HepG2 (cell line): Measurements from ENCODE around the gene ADCY10. TPM values are rescaled to one million over a fixed set of nuclear protein-coding genes. Genes with fewer than 3 reads are reported as not detected.

ENCODE experiments used
- ARNT2 ChIP-seq: sonication (generic); formaldehyde crosslinking; IDR thresholded peaks from 2 replicates; pipeline ENCODE4 v1.8.0; 2022; ENCODE audit warnings: mild to moderate bottlenecking, low read depth, missing genetic modification reagents, moderate library complexity
- BRCA1 ChIP-seq: sonication (generic); formaldehyde crosslinking; IDR thresholded peaks from 2 replicates; pipeline ENCODE4 v1.4.0; 2020; ENCODE audit warnings: missing genetic modification reagents
- GTF3A ChIP-seq: sonication (generic); formaldehyde crosslinking; conservative IDR thresholded peaks from 2 replicates; pipeline ENCODE4 v1.4.0; 2020; ENCODE audit warnings: mild to moderate bottlenecking, missing genetic modification reagents
- KAT2B ChIP-seq: fragments of 150-350 bp; IDR thresholded peaks from 2 replicates; pipeline ENCODE4 v1.6.1; 2014; ENCODE audit warnings: low read depth, low read length, borderline replicate concordance
- KLF11 ChIP-seq: IDR thresholded peaks from 2 replicates; pipeline ENCODE4 v1.6.1; 2016; ENCODE audit warnings: missing compliant biosample characterization
- MAFF ChIP-seq: IDR thresholded peaks from 2 replicates; pipeline ENCODE4 v1.6.1; 2011; ENCODE audit warnings: low read depth, low read length, improper control_type of control experiment
- NFE2 ChIP-seq: sonication (generic); formaldehyde crosslinking; IDR thresholded peaks from 2 replicates; pipeline ENCODE4 v1.4.0; 2020; ENCODE audit warnings: missing genetic modification reagents
- NR2F1 ChIP-seq, 2 experiments: fragments of 450-650 bp in 1 of 2; formaldehyde crosslinking in 1 of 2; IDR thresholded peaks; 2 replicates each; pipeline versions ENCODE4 v1.5.0 to v1.6.1; 2016 to 2020; ENCODE audit warnings: mild to moderate bottlenecking in 1 of 2, missing compliant biosample characterization in 1 of 2, missing genetic modification reagents in 1 of 2, moderate library complexity in 1 of 2
- RBM22 ChIP-seq: fragments of 200-400 bp; formaldehyde crosslinking; optimal IDR thresholded peaks from 2 replicates; pipeline ENCODE3; 2017; ENCODE audit warnings: mild to moderate bottlenecking, low read length, moderate library complexity
- REXO4 ChIP-seq: sonication (generic); formaldehyde crosslinking; IDR thresholded peaks from 2 replicates; pipeline ENCODE4 v1.8.0; 2022; ENCODE audit warnings: missing genetic modification reagents, mild to moderate bottlenecking, borderline replicate concordance
- SMARCC2 ChIP-seq: fragments of 450-650 bp; IDR thresholded peaks from 2 replicates; pipeline ENCODE4 v1.6.1; 2017; ENCODE audit warnings: antibody characterized with exemption, mild to moderate bottlenecking
- TAF1 ChIP-seq: sonication (generic); formaldehyde crosslinking; IDR thresholded peaks from 2 replicates; pipeline ENCODE4 v1.4.0; 2020; ENCODE audit warnings: missing genetic modification reagents
- TBX2 ChIP-seq: sonication (generic); formaldehyde crosslinking; IDR thresholded peaks from 2 replicates; pipeline ENCODE4 v1.5.0; 2020; ENCODE audit warnings: missing genetic modification reagents, mild to moderate bottlenecking, borderline replicate concordance
- THAP11 ChIP-seq: IDR thresholded peaks from 2 replicates; pipeline ENCODE4 v1.6.1; 2016; ENCODE audit warnings: missing biosample characterization, missing genetic modification reagents
- THYN1 ChIP-seq: sonication (generic); formaldehyde crosslinking; IDR thresholded peaks from 2 replicates; pipeline ENCODE4 v1.8.1; 2023; ENCODE audit warnings: low read depth, mild to moderate bottlenecking, moderate library complexity, missing genetic modification reagents, borderline replicate concordance
- ZFX ChIP-seq: sonication (generic); formaldehyde crosslinking; IDR thresholded peaks from 2 replicates; pipeline ENCODE4 v1.4.0; 2020; ENCODE audit warnings: mild to moderate bottlenecking, low read depth, missing genetic modification reagents, moderate library complexity
- ZNF282 ChIP-seq: fragments of 450-650 bp; IDR thresholded peaks from 2 replicates; pipeline ENCODE4 v1.6.1; 2018; ENCODE audit not compliant: partially characterized antibody
- ZNF564 ChIP-seq: sonication (generic); formaldehyde crosslinking; IDR thresholded peaks from 2 replicates; pipeline ENCODE4 v1.8.1; 2023; ENCODE audit warnings: mild to moderate bottlenecking, missing genetic modification reagents
- ZNF569 ChIP-seq: sonication (generic); formaldehyde crosslinking; IDR thresholded peaks from 2 replicates; pipeline ENCODE4 v1.5.0; 2020; ENCODE audit warnings: mild to moderate bottlenecking, missing genetic modification reagents, moderate library complexity, borderline replicate concordance
- ZNF572 ChIP-seq: sonication (generic); formaldehyde crosslinking; IDR thresholded peaks from 2 replicates; pipeline ENCODE4 v1.5.1; 2020; ENCODE audit warnings: mild to moderate bottlenecking, missing genetic modification reagents
- ZNF589 ChIP-seq: sonication (generic); formaldehyde crosslinking; conservative IDR thresholded peaks from 2 replicates; pipeline ENCODE4 v1.8.0; 2022; ENCODE audit warnings: mild to moderate bottlenecking, moderate library complexity, missing genetic modification reagents
- ZNF883 ChIP-seq: sonication (generic); formaldehyde crosslinking; IDR thresholded peaks from 2 replicates; pipeline ENCODE4 v1.5.1; 2020; ENCODE audit warnings: mild to moderate bottlenecking, missing genetic modification reagents; ENCODE audit errors: not compliant biosample characterization
- ZSCAN29 ChIP-seq: sonication (generic); formaldehyde crosslinking; conservative IDR thresholded peaks from 2 replicates; pipeline ENCODE4 v1.4.0; 2020; ENCODE audit warnings: mild to moderate bottlenecking, missing genetic modification reagents
- polyA plus RNA-seq, 8 experiments: library from polyadenylated mRNA; depleted of rRNA in 3 of 8; stranded (reverse) in 7 of 8; unstranded in 1 of 8; fragments of >200 nt; fragmentation: Illumina TruSeq in 4 of 8; extraction: Trizol in 4 of 8; gene quantifications; 2 replicates each; pipeline versions ENCODE4 v1.2.1 to v1.2.3, GENCODE V29; 2011 to 2016; ENCODE audit warnings: low read depth in 4 of 8, missing spikeins in 1 of 8, mixed read lengths in 1 of 8; ENCODE audit not compliant: insufficient read depth in 1 of 8
- total RNA-seq, 5 experiments: library from RNA; depleted of rRNA; stranded (reverse); fragments of >200 nt; fragmentation: Illumina TruSeq; extraction: Trizol; gene quantifications; 2 replicates each; pipeline ENCODE4 v1.2.3, GENCODE V29; 2016; ENCODE audit warnings: low read depth in 1 of 5
- TF ChIP-seq, protein P1 (sequence below): sonication (generic); formaldehyde crosslinking; IDR thresholded peaks from 2 replicates; pipeline ENCODE4 v1.5.0; 2020; ENCODE audit warnings: missing genetic modification reagents
- TF ChIP-seq, protein P2 (sequence below): sonication (generic); formaldehyde crosslinking; IDR thresholded peaks from 2 replicates; pipeline ENCODE4 v1.5.0; 2020; ENCODE audit warnings: missing genetic modification reagents
- TF ChIP-seq, protein P3 (sequence below): sonication (generic); formaldehyde crosslinking; IDR thresholded peaks from 2 replicates; pipeline ENCODE4 v1.8.1; 2023; ENCODE audit warnings: mild to moderate bottlenecking, inconsistent platforms, moderate library complexity, missing genetic modification reagents, borderline replicate concordance
- TF ChIP-seq, protein P4 (sequence below): sonication (generic); formaldehyde crosslinking; IDR thresholded peaks from 2 replicates; pipeline ENCODE4 v1.9.0; 2022; ENCODE audit warnings: missing genetic modification reagents, mild to moderate bottlenecking, borderline replicate concordance

Gene ADCY10
- total and polyA plus RNA-seq, 2 of the 13 experiments (the other 11 are each of a cell fraction or from before 2014, with no cell fraction given), result 0.02 to 0.03 TPM

DNA sequence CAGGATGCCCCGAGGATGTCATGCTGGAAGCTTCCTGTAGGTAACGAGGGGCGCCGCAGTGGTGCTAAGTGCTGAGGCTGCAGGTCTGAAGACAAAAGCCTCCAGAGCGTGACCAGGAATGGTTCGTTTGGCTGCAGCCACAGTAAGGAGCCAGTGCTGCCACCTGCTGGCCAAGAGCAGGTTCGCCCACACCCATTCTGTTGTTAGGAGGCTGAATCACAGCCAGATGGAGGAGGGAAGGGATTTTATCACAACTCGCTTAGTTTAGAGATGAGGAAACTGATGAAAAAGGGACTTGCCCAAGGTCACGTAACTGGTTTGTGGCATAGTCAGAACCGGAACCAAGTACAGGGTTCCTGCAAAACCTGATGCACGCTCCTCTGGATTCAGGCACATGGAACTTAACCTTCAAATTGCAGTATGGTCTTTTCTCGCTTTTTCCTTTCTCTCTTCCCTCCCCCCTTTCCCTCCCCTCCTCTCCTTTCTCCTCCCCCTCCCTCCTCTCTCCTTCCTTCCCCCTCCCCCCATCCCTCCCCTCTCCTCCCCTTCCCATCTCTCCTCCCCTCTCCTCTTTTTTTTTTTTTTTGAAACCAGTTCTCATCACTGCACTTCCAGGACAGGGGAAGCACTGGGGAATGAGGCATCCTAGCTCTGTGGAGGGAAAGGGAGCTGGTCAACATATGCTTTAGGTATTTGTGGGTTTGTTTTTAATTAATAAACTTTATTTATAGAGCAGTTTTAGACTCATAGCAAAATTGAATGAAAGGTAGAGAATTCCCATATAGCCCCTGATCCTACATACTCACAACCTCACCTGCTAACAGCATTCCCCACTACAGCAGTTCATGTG is 110.4 kb downstream of the ADCY10 start (continued):
- TF ChIP-seq MAFF, result peak; percentile 92
- peak; percentile 26; the same call in 1 of the 2 replicates for TF ChIP-seq ZFX
- no peak for TF ChIP-seq RBM22
- TF ChIP-seq ZNF572 (CRISPR knock-in tag), result no peak
- TF ChIP-seq, protein P1, sequence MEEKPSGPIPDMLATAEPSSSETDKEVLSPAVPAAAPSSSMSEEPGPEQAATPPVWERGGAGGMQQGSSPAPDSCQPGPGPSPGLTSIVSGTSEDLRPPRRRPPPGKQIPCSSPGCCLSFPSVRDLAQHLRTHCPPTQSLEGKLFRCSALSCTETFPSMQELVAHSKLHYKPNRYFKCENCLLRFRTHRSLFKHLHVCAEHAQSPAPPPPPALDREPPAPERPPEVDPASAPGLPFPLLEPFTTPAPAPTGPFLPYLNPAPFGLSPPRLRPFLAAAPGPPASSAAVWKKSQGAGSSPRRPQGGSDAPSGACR, result no peak
- TF ChIP-seq NR2F1 (CRISPR knock-in tag; IDR thresholded peaks at IDR 0.05), result no peak
- TF ChIP-seq GTF3A, result no peak
- no peak for TF ChIP-seq ZNF883 (CRISPR knock-in tag)
- no peak for TF ChIP-seq REXO4
- TF ChIP-seq, protein P2, sequence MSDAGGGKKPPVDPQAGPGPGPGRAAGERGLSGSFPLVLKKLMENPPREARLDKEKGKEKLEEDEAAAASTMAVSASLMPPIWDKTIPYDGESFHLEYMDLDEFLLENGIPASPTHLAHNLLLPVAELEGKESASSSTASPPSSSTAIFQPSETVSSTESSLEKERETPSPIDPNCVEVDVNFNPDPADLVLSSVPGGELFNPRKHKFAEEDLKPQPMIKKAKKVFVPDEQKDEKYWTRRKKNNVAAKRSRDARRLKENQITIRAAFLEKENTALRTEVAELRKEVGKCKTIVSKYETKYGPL (CRISPR knock-in tag), result no peak
- no peak for TF ChIP-seq THYN1
- no peak for TF ChIP-seq ARNT2 (CRISPR knock-in tag)
- peak; percentile 49 for TF ChIP-seq THAP11 (CRISPR knock-in tag)
- no peak for TF ChIP-seq ZNF589
- TF ChIP-seq ZNF569 (CRISPR knock-in tag), result no peak
- no peak for TF ChIP-seq BRCA1
- TF ChIP-seq KAT2B, result no peak
- no peak for TF ChIP-seq KLF11
- TF ChIP-seq, protein P3, sequence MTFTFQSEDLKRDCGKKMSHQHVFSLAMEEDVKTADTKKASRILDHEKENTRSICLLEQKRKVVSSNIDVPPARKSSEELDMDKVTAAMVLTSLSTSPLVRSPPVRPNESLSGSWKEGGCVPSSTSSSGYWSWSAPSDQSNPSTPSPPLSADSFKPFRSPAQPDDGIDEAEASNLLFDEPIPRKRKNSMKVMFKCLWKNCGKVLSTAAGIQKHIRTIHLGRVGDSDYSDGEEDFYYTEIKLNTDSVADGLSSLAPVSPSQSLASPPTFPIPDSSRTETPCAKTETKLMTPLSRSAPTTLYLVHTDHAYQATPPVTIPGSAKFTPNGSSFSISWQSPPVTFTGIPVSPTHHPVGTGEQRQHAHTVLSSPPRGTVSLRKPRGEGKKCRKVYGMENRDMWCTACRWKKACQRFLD (CRISPR knock-in tag), result no peak
- no peak for TF ChIP-seq ZNF564 (CRISPR knock-in tag)
- TF ChIP-seq ZSCAN29 (CRISPR knock-in tag), result no peak
- no peak for TF ChIP-seq NFE2 (CRISPR knock-in tag)
- TF ChIP-seq SMARCC2, result no peak
- TF ChIP-seq, protein P4, sequence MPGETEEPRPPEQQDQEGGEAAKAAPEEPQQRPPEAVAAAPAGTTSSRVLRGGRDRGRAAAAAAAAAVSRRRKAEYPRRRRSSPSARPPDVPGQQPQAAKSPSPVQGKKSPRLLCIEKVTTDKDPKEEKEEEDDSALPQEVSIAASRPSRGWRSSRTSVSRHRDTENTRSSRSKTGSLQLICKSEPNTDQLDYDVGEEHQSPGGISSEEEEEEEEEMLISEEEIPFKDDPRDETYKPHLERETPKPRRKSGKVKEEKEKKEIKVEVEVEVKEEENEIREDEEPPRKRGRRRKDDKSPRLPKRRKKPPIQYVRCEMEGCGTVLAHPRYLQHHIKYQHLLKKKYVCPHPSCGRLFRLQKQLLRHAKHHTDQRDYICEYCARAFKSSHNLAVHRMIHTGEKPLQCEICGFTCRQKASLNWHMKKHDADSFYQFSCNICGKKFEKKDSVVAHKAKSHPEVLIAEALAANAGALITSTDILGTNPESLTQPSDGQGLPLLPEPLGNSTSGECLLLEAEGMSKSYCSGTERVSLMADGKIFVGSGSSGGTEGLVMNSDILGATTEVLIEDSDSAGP (CRISPR knock-in tag), result peak; percentile 36; the same call in 1 of the 2 replicates
- TF ChIP-seq TBX2 (CRISPR knock-in tag), result no peak
- TF ChIP-seq TAF1, result no peak
- TF ChIP-seq ZNF282, result no peak
